GM18861 (cell line): ENCODE results near the gene TBC1D16.
"Not testable (repeated sequence)": the region's sequence is repeated elsewhere in the genome, so short reads cannot be mapped to it uniquely, and the experiment has no call there.

ENCODE experiments used
- ATAC-seq: cut with Tn5 transposase; IDR thresholded peaks from one replicate; pipeline ENCODE4 v1.9.1; 2021; ENCODE audit not compliant: unreplicated experiment

TBC1D16 gene

DNA sequence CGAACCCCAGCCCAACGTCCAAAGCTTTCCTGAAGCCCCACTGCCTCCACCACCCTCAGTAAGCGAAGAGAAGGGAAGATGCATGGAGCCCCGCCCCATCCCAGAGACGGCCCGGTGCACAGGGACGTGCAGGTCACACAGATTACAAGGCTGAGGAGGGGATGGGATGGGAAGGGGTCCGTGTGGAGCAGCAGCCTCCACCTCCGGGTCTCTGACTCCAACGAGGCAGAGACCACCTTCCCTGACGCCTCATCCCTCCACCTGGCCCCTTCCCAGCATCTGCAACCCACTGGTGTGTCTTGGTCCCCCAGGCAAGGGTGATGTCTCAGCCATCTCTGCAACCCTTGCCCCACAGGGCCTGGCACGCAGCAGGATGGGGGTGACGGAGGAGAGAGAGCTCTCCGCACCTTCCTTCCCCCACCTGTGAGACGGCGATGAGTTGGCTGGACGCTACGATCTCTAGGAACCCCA is 58.5 kb downstream of the TBC1D16 start:
- no peak for ATAC-seq

DNA sequence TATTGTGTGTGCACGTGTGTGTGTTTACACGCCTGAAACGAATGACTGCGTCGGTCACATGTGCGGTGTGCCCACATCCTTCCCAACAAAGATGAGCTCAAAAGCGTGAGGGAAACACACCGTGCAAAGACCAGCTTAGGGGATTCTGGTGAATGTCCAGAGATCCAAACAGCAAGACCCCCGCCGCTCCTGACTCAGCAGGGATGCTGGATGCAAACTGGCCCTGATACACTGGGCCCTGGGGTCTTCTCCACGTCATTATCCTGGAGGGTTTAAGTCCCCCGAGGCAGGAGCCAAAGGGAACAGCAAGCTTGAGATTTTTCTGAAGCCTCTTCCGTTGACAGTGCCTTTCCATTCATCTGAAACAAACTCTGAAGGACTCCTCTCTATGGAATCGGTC is 59.2 kb downstream of the TBC1D16 start:
- ATAC-seq, result no peak

- ATAC-seq, result no peak
Measured at GRCh38 chr17:79975498-79976134, 60.1 kb downstream of the TBC1D16 start.

- no peak for ATAC-seq
Measured at GRCh38 chr17:79974566-79975497, 60.8 kb downstream of the TBC1D16 start.

- ATAC-seq, result no peak
Measured at GRCh38 chr17:79971651-79972050, 64.0 kb downstream of the TBC1D16 start.

DNA sequence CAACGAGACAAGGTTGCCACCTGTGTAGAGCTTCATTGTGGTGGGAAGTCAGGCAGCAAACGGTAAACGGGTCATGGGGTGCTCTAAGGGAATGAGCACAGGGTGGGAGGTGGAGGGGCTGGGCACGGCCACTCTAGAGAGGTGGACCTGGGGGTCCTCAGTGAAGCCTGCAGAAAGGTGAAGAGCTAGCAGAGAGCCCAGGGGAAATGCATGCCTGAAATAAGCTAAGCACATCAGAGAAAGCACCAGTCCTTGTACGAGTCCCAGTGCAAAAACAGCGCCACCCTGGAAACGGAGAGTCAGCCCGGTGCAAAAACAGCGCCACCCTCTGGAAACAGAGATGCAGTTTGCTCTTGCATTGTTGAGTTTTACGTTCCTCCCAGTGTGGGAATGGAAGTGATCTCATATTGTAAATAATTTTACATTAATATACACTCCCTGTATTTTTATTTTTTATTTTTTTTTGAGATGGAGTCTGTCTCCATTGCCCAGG is 65.0 kb downstream of the TBC1D16 start:
- no peak for ATAC-seq

- ATAC-seq, result no peak
Measured at GRCh38 chr17:79969906-79970305, 65.8 kb downstream of the TBC1D16 start.

DNA sequence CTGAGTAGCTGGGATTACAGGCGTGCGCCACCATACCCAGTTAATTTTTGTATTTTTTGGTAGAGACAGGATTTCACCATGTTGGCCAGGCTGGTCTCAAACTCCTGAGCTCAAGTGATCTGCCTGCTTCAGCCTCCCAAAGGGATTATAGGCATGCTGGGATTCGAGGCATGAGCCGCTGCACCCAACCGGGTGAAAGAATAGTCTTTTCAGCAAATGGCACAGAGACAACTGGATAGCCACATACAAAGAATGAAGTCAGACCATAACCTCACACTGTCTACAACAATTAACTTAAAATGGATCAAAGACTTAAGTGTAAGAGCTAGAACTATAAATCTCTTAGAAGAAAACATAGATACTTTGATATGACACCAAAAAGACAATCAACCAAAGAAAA is 67.6 kb downstream of the TBC1D16 start:
- ATAC-seq, result no peak

GRCh38 chr17:79966681-79967080 is 69.0 kb downstream of the TBC1D16 start:
- ATAC-seq, result no peak

GRCh38 chr17:79965806-79966205 is 69.9 kb downstream of the TBC1D16 start:
- no peak for ATAC-seq

DNA sequence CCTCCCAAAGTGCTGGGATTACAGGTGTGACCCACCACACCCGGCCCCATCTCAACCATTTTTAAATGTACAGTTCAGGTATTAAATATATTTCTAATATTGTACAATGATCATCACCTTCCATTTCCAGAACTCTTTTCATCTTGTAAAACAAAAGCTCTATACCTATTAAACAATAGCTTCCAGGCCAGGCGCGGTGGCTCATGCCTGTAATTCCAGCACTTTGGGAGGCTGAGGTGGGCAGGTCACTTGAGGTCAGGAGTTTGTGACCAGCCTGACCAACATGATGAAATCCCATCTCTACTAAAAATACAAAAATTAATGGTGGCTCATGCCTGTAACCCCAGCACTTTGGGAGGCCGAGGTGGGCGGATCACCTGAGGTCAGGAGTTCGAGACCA is 73.2 kb downstream of the TBC1D16 start:
- ATAC-seq, result not testable (repeated sequence)

DNA sequence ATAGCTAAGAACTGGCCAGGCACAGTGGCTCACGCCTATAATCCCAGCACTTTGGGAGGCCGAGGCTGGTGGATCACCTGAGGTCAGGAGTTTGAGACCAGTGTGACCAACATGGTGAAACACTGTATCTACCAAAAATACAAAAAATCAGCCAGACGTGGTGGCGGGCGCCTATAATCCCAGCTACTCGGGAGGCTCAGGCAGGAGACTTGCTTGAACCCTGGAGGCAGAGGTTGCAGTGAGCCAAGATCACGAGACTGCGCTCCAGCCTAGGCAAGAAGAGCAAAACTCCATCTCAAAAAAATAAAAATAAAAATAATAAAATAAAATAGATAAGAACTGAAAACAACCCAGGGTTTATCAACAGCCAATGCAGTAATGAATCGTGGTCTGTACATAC is 74.1 kb downstream of the TBC1D16 start:
- not testable (repeated sequence) for ATAC-seq

GRCh38 chr17:79960788-79961522 is 74.7 kb downstream of the TBC1D16 start:
- no peak for ATAC-seq

- ATAC-seq, result no peak
Measured at GRCh38 chr17:79959042-79959441, 76.6 kb downstream of the TBC1D16 start.

GRCh38 chr17:79956853-79957252 is 78.8 kb downstream of the TBC1D16 start:
- ATAC-seq, result no peak

GRCh38 chr17:79956441-79956735 is 79.3 kb downstream of the TBC1D16 start:
- not testable (repeated sequence) for ATAC-seq

DNA sequence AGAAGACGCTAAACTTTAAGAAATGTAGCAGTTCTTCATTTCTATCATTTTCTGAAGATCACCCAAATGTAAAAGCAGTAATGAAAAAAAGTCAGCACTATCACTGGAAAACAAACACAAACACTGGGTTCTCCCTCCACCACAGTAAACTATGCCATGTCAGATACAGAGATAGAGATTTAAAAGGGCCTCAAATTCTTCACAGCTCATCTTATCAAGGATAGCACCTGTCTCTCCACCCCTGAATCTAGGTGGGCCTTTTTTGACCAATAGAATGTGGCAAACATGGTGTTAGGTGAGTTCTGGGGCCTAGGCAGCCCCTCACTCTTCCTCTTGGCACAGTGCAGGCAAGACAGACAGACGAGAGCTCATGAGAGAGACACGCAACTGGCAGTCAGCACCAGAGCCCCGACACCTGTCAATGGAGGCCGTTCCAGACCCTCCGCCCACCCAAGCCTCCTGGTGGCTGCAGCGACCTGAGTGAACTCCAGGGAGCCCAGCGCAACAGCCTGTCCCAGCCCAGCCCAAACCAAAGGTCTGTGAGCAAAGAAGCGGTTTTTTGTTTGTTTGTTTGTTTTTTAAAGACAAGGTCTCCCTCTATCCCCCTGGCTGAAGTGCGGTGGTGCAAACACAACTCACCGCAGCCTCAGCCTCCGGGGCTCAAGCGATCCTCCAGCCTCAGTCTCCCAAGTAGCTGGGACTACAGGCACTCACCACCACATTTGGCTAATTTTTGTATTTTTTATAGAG is 79.8 kb downstream of the TBC1D16 start:
- no peak for ATAC-seq

GRCh38 chr17:79955167-79955549 is 80.5 kb downstream of the TBC1D16 start:
- ATAC-seq, result no peak

GRCh38 chr17:79954281-79955166 is 81.1 kb downstream of the TBC1D16 start:
- ATAC-seq, result no peak

DNA sequence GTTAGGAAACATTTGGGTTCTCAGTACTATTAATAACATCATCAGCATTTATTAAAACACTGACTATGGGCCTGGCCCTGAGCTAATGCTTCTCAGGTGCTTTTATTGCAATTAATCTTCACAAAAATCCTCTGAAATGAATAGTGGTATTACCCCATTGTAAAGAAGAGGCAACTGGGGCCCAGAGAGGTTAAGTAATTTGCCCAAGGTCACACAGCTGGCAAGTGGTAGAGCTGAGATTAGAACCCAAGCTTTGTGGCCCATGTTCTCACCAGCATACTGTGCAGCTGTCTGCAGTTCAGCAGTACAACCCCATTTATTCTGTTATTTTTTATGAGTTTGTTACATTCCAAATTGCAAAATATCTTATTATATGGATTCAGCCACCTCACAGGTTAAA is 82.3 kb downstream of the TBC1D16 start:
- no peak for ATAC-seq
